ENCODE results near the gene CACNA1F. TPM values are rescaled to one million over a fixed set of nuclear protein-coding genes. Genes with fewer than 3 reads are reported as not detected.

CACNA1F gene
- total RNA-seq, 1 donor from 2014 or later: 1.4 TPM

- Histone ChIP-seq H3K9me3 (no peaks in the 10 kb centered on the region), H3K27me3 (no peaks in the 10 kb centered on the region), H3K4me1 (peaks cover 3% of the 10 kb centered on the region), H3K4me3 (no peak overlapping the region), H3K27ac (no peak overlapping the region), H3K36me3 (no peaks in the 10 kb centered on the region)
- intact Hi-C loops (cut with DNase I): no loop called here
- ATAC-seq (no peak), DNase-seq (no peak)
- no peak for TF ChIP-seq CTCF (IDR thresholded peaks at IDR 0.05)
Observed at GRCh38 chrX:49198540-49199314, 34.4 kb downstream of the CACNA1F start.

GRCh38 chrX:49197543-49198087 is 35.5 kb downstream of the CACNA1F start:
- ATAC-seq: no peak
- Histone ChIP-seq H3K4me3 (no peak overlapping the region), H3K36me3 (no peaks in the 10 kb centered on the region), H3K9me3 (no peaks in the 10 kb centered on the region), H3K4me1 (peaks cover 3% of the 10 kb centered on the region), H3K27me3 (no peaks in the 10 kb centered on the region), H3K27ac (no peak overlapping the region)
- intact Hi-C loops (cut with DNase I): no loop called here
- no peak for DNase-seq
- no peak for TF ChIP-seq CTCF (IDR thresholded peaks at IDR 0.05)

GRCh38 chrX:49193542-49193964 is 39.6 kb downstream of the CACNA1F start:
- H3K4me1 ChIP-seq: no peaks in the 10 kb centered on the region
- ATAC-seq (no peak), DNase-seq (no peak)
- no peak overlapping the region for H3K4me3 ChIP-seq
- H3K27me3 ChIP-seq: no peaks in the 10 kb centered on the region
- H3K27ac ChIP-seq: no peak overlapping the region
- no peak for TF ChIP-seq CTCF (IDR thresholded peaks at IDR 0.05)
- no peaks in the 10 kb centered on the region for H3K9me3 ChIP-seq
- no peaks in the 10 kb centered on the region for H3K36me3 ChIP-seq
- intact Hi-C loops (cut with DNase I): no loop called here

GRCh38 chrX:49192722-49193328 is 40.3 kb downstream of the CACNA1F start:
- intact Hi-C loops (cut with DNase I): no loop called here
- peak; percentile 51 for TF ChIP-seq CTCF (IDR thresholded peaks at IDR 0.05)
- DNase-seq (no peak), ATAC-seq (no peak)
- Histone ChIP-seq H3K27ac (no peak overlapping the region), H3K4me1 (no peaks in the 10 kb centered on the region), H3K36me3 (no peaks in the 10 kb centered on the region), H3K4me3 (no peak overlapping the region), H3K9me3 (no peaks in the 10 kb centered on the region), H3K27me3 (no peaks in the 10 kb centered on the region)

- TF ChIP-seq CTCF (IDR thresholded peaks at IDR 0.05): no peak
- Histone ChIP-seq H3K36me3 (no peaks in the 10 kb centered on the region), H3K27ac (peak overlapping the region; percentile 76), H3K4me1 (no peaks in the 10 kb centered on the region), H3K27me3 (no peaks in the 10 kb centered on the region), H3K4me3 (peak overlapping the region; percentile 54), H3K9me3 (no peaks in the 10 kb centered on the region)
- DNase-seq: no peak
- intact Hi-C loops (cut with DNase I): no loop called here
- no peak for ATAC-seq
Observed at GRCh38 chrX:49191574-49192011, 41.5 kb downstream of the CACNA1F start.

All from upper lobe of right lung (tissue), 1 donor.